ENCODE measurements around the gene RSBN1L.
"Not testable (repeated sequence)": the region's sequence is repeated elsewhere in the genome, so short reads cannot be mapped to it uniquely, and the experiment has no call there.

Gene RSBN1L

GRCh38 chr7:77710067-77710466 lies 13.8 kb downstream of the RSBN1L start:
- H3K4me3 ChIP-seq (replicated peaks in 1 of 2; ENCODE audit: low read depth in 2 of 2, low read length in 2 of 2): no peak overlapping the region
- TF ChIP-seq CTCF (IDR thresholded peaks at IDR 0.05; ENCODE audit: low read depth, low read length): no peak

GRCh38 chr7:77710861-77711260 lies 14.6 kb downstream of the RSBN1L start:
- DNase-seq (ENCODE audit: low read depth in 2 of 2): no peak
- no peak for TF ChIP-seq CTCF (IDR thresholded peaks at IDR 0.05; ENCODE audit: low read depth, low read length)
- H3K4me3 ChIP-seq (replicated peaks in 1 of 2; ENCODE audit: low read depth in 2 of 2, low read length in 2 of 2): no peak overlapping the region

More at GRCh38 chr7:77710067-77710466, 13.8 kb downstream of the RSBN1L start:
- DNase-seq (ENCODE audit: low read depth in 2 of 2): no peak

- DNase-seq (ENCODE audit: low read depth in 2 of 2): no peak
- no peak overlapping the region for H3K4me3 ChIP-seq (replicated peaks in 1 of 2; ENCODE audit: low read depth in 2 of 2, low read length in 2 of 2)
- no peak for TF ChIP-seq CTCF (IDR thresholded peaks at IDR 0.05; ENCODE audit: low read depth, low read length)
Observed at GRCh38 chr7:77714195-77714594, 17.9 kb downstream of the RSBN1L start.

- peak in 1 of 2 donors; percentile 23 for DNase-seq (ENCODE audit: low read depth in 2 of 2)
- not testable (repeated sequence) for H3K4me3 ChIP-seq (replicated peaks in 1 of 2; ENCODE audit: low read depth in 2 of 2, low read length in 2 of 2)
Observed at GRCh38 chr7:77714931-77715330, 18.7 kb downstream of the RSBN1L start.

- H3K4me3 ChIP-seq (replicated peaks in 1 of 2; ENCODE audit: low read depth in 2 of 2, low read length in 2 of 2): no peak overlapping the region
- TF ChIP-seq CTCF (IDR thresholded peaks at IDR 0.05; ENCODE audit: low read depth, low read length): no peak
- no peak for DNase-seq (ENCODE audit: low read depth in 2 of 2)
Observed at GRCh38 chr7:77716804-77717203, 20.5 kb downstream of the RSBN1L start.

GRCh38 chr7:77717566-77717965 lies 21.3 kb downstream of the RSBN1L start:
- DNase-seq (ENCODE audit: low read depth in 2 of 2); H3K4me3 ChIP-seq (replicated peaks in 1 of 2; ENCODE audit: low read depth in 2 of 2, low read length in 2 of 2): not testable (repeated sequence)

GRCh38 chr7:77727527-77727926 lies 31.3 kb downstream of the RSBN1L start:
- no peak for DNase-seq (ENCODE audit: low read depth in 2 of 2)
- no peak for TF ChIP-seq CTCF (IDR thresholded peaks at IDR 0.05; ENCODE audit: low read depth, low read length)
- no peak overlapping the region for H3K4me3 ChIP-seq (replicated peaks in 1 of 2; ENCODE audit: low read depth in 2 of 2, low read length in 2 of 2)

- peak; percentile 44 to 61 for DNase-seq (ENCODE audit: low read depth in 2 of 2)
- no peak for TF ChIP-seq CTCF (IDR thresholded peaks at IDR 0.05; ENCODE audit: low read depth, low read length)
- H3K4me3 ChIP-seq (replicated peaks in 1 of 2; ENCODE audit: low read depth in 2 of 2, low read length in 2 of 2): no peak overlapping the region
Observed at GRCh38 chr7:77727936-77728701, 31.9 kb downstream of the RSBN1L start.

Measured in cardiac fibroblast (primary cell).